HEK293T (cell line): ENCODE results near the gene PPP1R9B.

ENCODE experiments used
- ARNT ChIP-seq: fragments of 450-650 bp; IDR thresholded peaks from 2 replicates; pipeline ENCODE4 v1.6.1; 2017; ENCODE audit warnings: mild to moderate bottlenecking
- BHLHE40 ChIP-seq: fragments of 450-650 bp; IDR thresholded peaks from 2 replicates; pipeline ENCODE4 v1.6.1; 2016; ENCODE audit warnings: mild to moderate bottlenecking, moderate library complexity, borderline replicate concordance
- CTBP1 ChIP-seq: fragments of 450-650 bp; IDR thresholded peaks from 2 replicates; pipeline ENCODE4 v1.6.1; 2016; ENCODE audit warnings: borderline replicate concordance
- ELF4 ChIP-seq: fragments of 450-650 bp; IDR thresholded peaks from 2 replicates; pipeline ENCODE4 v1.6.1; 2017; ENCODE audit warnings: antibody characterized with exemption
- FOXA1 ChIP-seq: fragments of 450-650 bp; IDR thresholded peaks from 2 replicates; pipeline ENCODE4 v1.6.1; 2016; ENCODE audit warnings: mild to moderate bottlenecking
- FOXM1 ChIP-seq: fragments of 450-650 bp; IDR thresholded peaks from 2 replicates; pipeline ENCODE4 v1.6.1; 2017; ENCODE audit warnings: mild to moderate bottlenecking, borderline replicate concordance
- L3MBTL2 ChIP-seq: fragments of 450-650 bp; conservative IDR thresholded peaks from 2 replicates; pipeline ENCODE4 v1.6.1; 2016; ENCODE audit warnings: mild to moderate bottlenecking
- LEF1 ChIP-seq: fragments of 450-650 bp; IDR thresholded peaks from 2 replicates; pipeline ENCODE4 v1.6.1; 2017; ENCODE audit warnings: mild to moderate bottlenecking, borderline replicate concordance
- PKNOX1 ChIP-seq: fragments of 450-650 bp; IDR thresholded peaks from 2 replicates; pipeline ENCODE4 v1.6.1; 2016
- SUZ12 ChIP-seq: fragments of 450-650 bp; IDR thresholded peaks from 2 replicates; pipeline ENCODE4 v1.6.1; 2016; ENCODE audit warnings: mild to moderate bottlenecking
- TARDBP ChIP-seq: fragments of 450-650 bp; IDR thresholded peaks from 2 replicates; pipeline ENCODE4 v1.6.1; 2016
- ZNF384 ChIP-seq: fragments of 450-650 bp; IDR thresholded peaks from 2 replicates; pipeline ENCODE4 v1.6.1; 2016

- TF ChIP-seq SUZ12 (no peak), BHLHE40 (no peak), LEF1 (no peak), PKNOX1 (no peak), FOXA1 (no peak), TARDBP (no peak), FOXM1 (no peak), CTBP1 (no peak), ELF4 (no peak), ZNF384 (no peak), L3MBTL2 (no peak), ARNT (no peak)
These were observed 31.7 kb downstream of the PPP1R9B start for GRCh38 chr17:50118828-50119218.
